ENCODE data around the gene ESCO1. TPM values are rescaled to one million over a fixed set of nuclear protein-coding genes. Genes with fewer than 3 reads are reported as not detected.

Gene ESCO1
- total and polyA plus RNA-seq, 2 of the 4 experiments (the other 2 are of a cell fraction), result 3.1 to 4.5 TPM

DNA sequence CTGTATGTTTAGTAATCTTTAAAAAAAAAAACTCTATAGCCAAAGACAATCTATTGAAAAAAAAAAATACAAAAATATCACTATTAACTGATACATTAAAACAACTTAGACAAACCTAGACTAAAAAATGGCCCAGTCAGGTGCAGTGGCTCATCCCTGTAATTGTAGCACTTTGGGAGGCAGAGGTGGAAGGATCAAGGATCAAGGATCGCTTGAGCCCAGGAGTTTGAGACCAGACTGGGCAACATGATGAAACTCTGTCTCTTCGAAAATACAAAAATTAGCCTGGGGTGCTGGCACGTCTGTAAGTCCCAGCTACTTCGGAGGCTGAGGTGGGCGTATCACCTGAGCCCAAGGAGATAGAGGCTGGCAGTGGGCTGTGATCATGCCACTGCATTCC lies 16.1 kb downstream of the ESCO1 start:
- no peak for ATAC-seq (ENCODE audit: low read depth)
- intact Hi-C loops (cut with micrococcal nuclease), result no loop called here
- POLR2A ChIA-PET (ENCODE audit: unreplicated experiment), result no interaction called here

More for the DNA sequence above, 16.1 kb downstream of the ESCO1 start:
- Histone ChIP-seq H2BK20ac (ENCODE audit: low read depth, low read length) (no peak overlapping the region), H4K91ac (ENCODE audit: insufficient read depth, low read depth, low read length) (no peak overlapping the region), H3K14ac (replicated peaks; ENCODE audit: low read depth, low read length) (no peak overlapping the region), H2BK5ac (ENCODE audit: low read depth, low read length, poor library complexity, severe bottlenecking) (no peak overlapping the region), H3K4me3 (ENCODE audit: insufficient read depth, low read depth, low read length) (no peak overlapping the region), H3K23ac (ENCODE audit: low read depth, low read length) (no peak overlapping the region), H3K36me3 (ENCODE audit: control insufficient read depth, insufficient read depth, low read length) (peaks cover 1% of the 10 kb centered on the region; the same call in 1 of the 2 replicates), H3K4me2 (ENCODE audit: low read depth, low read length) (no peak overlapping the region), H3K4ac (ENCODE audit: low read depth, low read length) (no peak overlapping the region), H2AK9ac (replicated peaks; ENCODE audit: low read depth, low read length, poor library complexity) (no peak overlapping the region), H2BK15ac (ENCODE audit: low read depth, low read length) (no peak overlapping the region), H3K56ac (ENCODE audit: extremely low read depth, insufficient read depth, low read length) (no peak overlapping the region), H4K20me1 (ENCODE audit: insufficient read depth, low read length) (peaks cover 5% of the 10 kb centered on the region), H2AFZ (replicated peaks; ENCODE audit: low read length, poor library complexity) (no peak overlapping the region), H3K9ac (ENCODE audit: low read depth, low read length) (no peak overlapping the region), H3K9me3 (ENCODE audit: control insufficient read depth, insufficient read depth, low read length) (no peaks in the 10 kb centered on the region), H4K5ac (ENCODE audit: low read depth, low read length) (no peak overlapping the region), H2BK120ac (ENCODE audit: low read depth, low read length) (no peak overlapping the region), H3K27me3 (ENCODE audit: control insufficient read depth, insufficient read depth, low read length) (no peaks in the 10 kb centered on the region), H3K4me1 (ENCODE audit: control insufficient read depth, insufficient read depth, low read length) (no peaks in the 10 kb centered on the region), H3K79me1 (ENCODE audit: low read depth in 1 of 2, low read length in 2 of 2) (peaks cover 13 to 32% of the 10 kb centered on the region in 2 experiments), H3K27ac (ENCODE audit: insufficient read depth, low read length) (no peak overlapping the region), H2AK5ac (ENCODE audit: low read depth, low read length) (no peak overlapping the region), H4K8ac (ENCODE audit: low read depth in 2 of 2, low read length in 2 of 2) (no peak overlapping the region), H3K9me1 (ENCODE audit: insufficient read depth, low read length) (no peaks in the 10 kb centered on the region; the same call in 1 of the 2 replicates), H3K18ac (ENCODE audit: low read depth, low read length) (no peak overlapping the region)
- TF ChIP-seq MAFK (IDR thresholded peaks at IDR 0.05; ENCODE audit: low read depth, low read length) (no peak), RCOR1 (IDR thresholded peaks at IDR 0.05; ENCODE audit: insufficient replicate concordance, low read length) (no peak), CEBPB (IDR thresholded peaks at IDR 0.05; ENCODE audit: low read depth, low read length) (no peak)
- TF ChIP-seq, protein P1, sequence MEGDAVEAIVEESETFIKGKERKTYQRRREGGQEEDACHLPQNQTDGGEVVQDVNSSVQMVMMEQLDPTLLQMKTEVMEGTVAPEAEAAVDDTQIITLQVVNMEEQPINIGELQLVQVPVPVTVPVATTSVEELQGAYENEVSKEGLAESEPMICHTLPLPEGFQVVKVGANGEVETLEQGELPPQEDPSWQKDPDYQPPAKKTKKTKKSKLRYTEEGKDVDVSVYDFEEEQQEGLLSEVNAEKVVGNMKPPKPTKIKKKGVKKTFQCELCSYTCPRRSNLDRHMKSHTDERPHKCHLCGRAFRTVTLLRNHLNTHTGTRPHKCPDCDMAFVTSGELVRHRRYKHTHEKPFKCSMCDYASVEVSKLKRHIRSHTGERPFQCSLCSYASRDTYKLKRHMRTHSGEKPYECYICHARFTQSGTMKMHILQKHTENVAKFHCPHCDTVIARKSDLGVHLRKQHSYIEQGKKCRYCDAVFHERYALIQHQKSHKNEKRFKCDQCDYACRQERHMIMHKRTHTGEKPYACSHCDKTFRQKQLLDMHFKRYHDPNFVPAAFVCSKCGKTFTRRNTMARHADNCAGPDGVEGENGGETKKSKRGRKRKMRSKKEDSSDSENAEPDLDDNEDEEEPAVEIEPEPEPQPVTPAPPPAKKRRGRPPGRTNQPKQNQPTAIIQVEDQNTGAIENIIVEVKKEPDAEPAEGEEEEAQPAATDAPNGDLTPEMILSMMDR (conservative IDR thresholded peaks at IDR 0.05; ENCODE audit: low read depth, low read length), result no peak
- TF ChIP-seq, protein P2, sequence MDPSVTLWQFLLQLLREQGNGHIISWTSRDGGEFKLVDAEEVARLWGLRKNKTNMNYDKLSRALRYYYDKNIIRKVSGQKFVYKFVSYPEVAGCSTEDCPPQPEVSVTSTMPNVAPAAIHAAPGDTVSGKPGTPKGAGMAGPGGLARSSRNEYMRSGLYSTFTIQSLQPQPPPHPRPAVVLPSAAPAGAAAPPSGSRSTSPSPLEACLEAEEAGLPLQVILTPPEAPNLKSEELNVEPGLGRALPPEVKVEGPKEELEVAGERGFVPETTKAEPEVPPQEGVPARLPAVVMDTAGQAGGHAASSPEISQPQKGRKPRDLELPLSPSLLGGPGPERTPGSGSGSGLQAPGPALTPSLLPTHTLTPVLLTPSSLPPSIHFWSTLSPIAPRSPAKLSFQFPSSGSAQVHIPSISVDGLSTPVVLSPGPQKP (IDR thresholded peaks at IDR 0.05; ENCODE audit: borderline replicate concordance, low read depth, low read length), result no peak
- no peak for DNase-seq
- in situ Hi-C loops (cut with MboI; ENCODE audit: low sequenced_read_pairs), result no loop called here
- 100% methylated on average over 1 of the region's 5 CpGs; no CpG with 5 or more reads in 1 of the 2 experiments for WGBS, 2 experiments (ENCODE audit: extremely low coverage in 2 of 2, insufficient read length in 1 of 2)
- CTCF ChIA-PET, result no interaction called here
- BruUV-seq (replicated peaks), result no TSS peak
- dilution Hi-C loops (cut with HindIII; ENCODE audit: low sequenced_read_pairs, unreplicated experiment), result no loop called here

All from IMR-90 (cell line).